ENCODE results near the gene C11orf71. TPM values are rescaled to one million over a fixed set of nuclear protein-coding genes. Genes with fewer than 3 reads are reported as not detected.

Gene C11orf71
- total RNA-seq, 1 donor from 2014 or later = 6.7 TPM

GRCh38 chr11:114447444-114447843, 47.1 kb upstream of the C11orf71 start:
- Mint-ChIP-seq H3K4me3 (ENCODE audit: unreplicated experiment) (no peak overlapping the region), H3K36me3 (ENCODE audit: low read depth, unreplicated experiment) (peaks cover 10% of the 10 kb centered on the region), H3K4me1 (ENCODE audit: unreplicated experiment) (no peaks in the 10 kb centered on the region), H3K9me3 (ENCODE audit: unreplicated experiment) (no peaks in the 10 kb centered on the region), H3K27me3 (ENCODE audit: unreplicated experiment) (no peaks in the 10 kb centered on the region), H3K27ac (ENCODE audit: unreplicated experiment) (no peak overlapping the region)
- TF ChIP-seq CTCF (IDR thresholded peaks at IDR 0.05; ENCODE audit: unreplicated experiment) = no peak
- DNase-seq (ENCODE audit: low spot score) = no peak

GRCh38 chr11:114442536-114442935, 42.2 kb upstream of the C11orf71 start:
- H3K9me3 Mint-ChIP-seq (ENCODE audit: unreplicated experiment) = no peaks in the 10 kb centered on the region
- peaks cover 33% of the 10 kb centered on the region for H3K4me1 Mint-ChIP-seq (ENCODE audit: unreplicated experiment)
- H3K36me3 Mint-ChIP-seq (ENCODE audit: low read depth, unreplicated experiment) = peaks cover 14% of the 10 kb centered on the region
- H3K4me3 Mint-ChIP-seq (ENCODE audit: unreplicated experiment) = no peak overlapping the region
- no peak for DNase-seq (ENCODE audit: low spot score)
- no peak for TF ChIP-seq CTCF (IDR thresholded peaks at IDR 0.05; ENCODE audit: unreplicated experiment)
- H3K27me3 Mint-ChIP-seq (ENCODE audit: unreplicated experiment) = no peaks in the 10 kb centered on the region
- H3K27ac Mint-ChIP-seq (ENCODE audit: unreplicated experiment) = no peak overlapping the region

- H3K27ac Mint-ChIP-seq (ENCODE audit: unreplicated experiment) = no peak overlapping the region
These were observed 41.6 kb upstream of the C11orf71 start for GRCh38 chr11:114441921-114442320.

GRCh38 chr11:114440971-114441763, 40.9 kb upstream of the C11orf71 start:
- Mint-ChIP-seq H3K4me3 (ENCODE audit: unreplicated experiment) (peak overlapping the region; percentile 40), H3K36me3 (ENCODE audit: low read depth, unreplicated experiment) (peaks cover 5% of the 10 kb centered on the region), H3K4me1 (ENCODE audit: unreplicated experiment) (peaks cover 33% of the 10 kb centered on the region), H3K9me3 (ENCODE audit: unreplicated experiment) (no peaks in the 10 kb centered on the region), H3K27ac (ENCODE audit: unreplicated experiment) (no peak overlapping the region), H3K27me3 (ENCODE audit: unreplicated experiment) (no peaks in the 10 kb centered on the region)
- no peak for TF ChIP-seq CTCF (IDR thresholded peaks at IDR 0.05; ENCODE audit: unreplicated experiment)
- no peak for DNase-seq (ENCODE audit: low spot score)

More at GRCh38 chr11:114441921-114442320, 41.6 kb upstream of the C11orf71 start:
- Mint-ChIP-seq H3K27me3 (ENCODE audit: unreplicated experiment) (no peaks in the 10 kb centered on the region), H3K4me1 (ENCODE audit: unreplicated experiment) (peaks cover 33% of the 10 kb centered on the region), H3K4me3 (ENCODE audit: unreplicated experiment) (no peak overlapping the region), H3K36me3 (ENCODE audit: low read depth, unreplicated experiment) (peaks cover 11% of the 10 kb centered on the region), H3K9me3 (ENCODE audit: unreplicated experiment) (no peaks in the 10 kb centered on the region)
- no peak for TF ChIP-seq CTCF (IDR thresholded peaks at IDR 0.05; ENCODE audit: unreplicated experiment)
- DNase-seq (ENCODE audit: low spot score) = no peak

- no peak for DNase-seq (ENCODE audit: low spot score)
- Mint-ChIP-seq H3K4me1 (ENCODE audit: unreplicated experiment) (peaks cover 33% of the 10 kb centered on the region), H3K9me3 (ENCODE audit: unreplicated experiment) (no peaks in the 10 kb centered on the region), H3K4me3 (ENCODE audit: unreplicated experiment) (peak overlapping the region; percentile 99), H3K27me3 (ENCODE audit: unreplicated experiment) (no peaks in the 10 kb centered on the region), H3K27ac (ENCODE audit: unreplicated experiment) (peak overlapping the region; percentile 91), H3K36me3 (ENCODE audit: low read depth, unreplicated experiment) (peaks cover 4% of the 10 kb centered on the region)
- no peak for TF ChIP-seq CTCF (IDR thresholded peaks at IDR 0.05; ENCODE audit: unreplicated experiment)
These were observed 40.0 kb upstream of the C11orf71 start for GRCh38 chr11:114440121-114440860.
